KBM-7 (cell line): ENCODE measurements around the gene BRMS1.
"Not testable (repeated sequence)": the region's sequence is repeated elsewhere in the genome, so short reads cannot be mapped to it uniquely, and the experiment has no call there.

ENCODE experiments used
- DNase-seq: peaks from one replicate; pipeline ENCODE4 v3.0.0-alpha.2; 2015
- in situ Hi-C: fragments of 300-500 bp; cut with MboI; formaldehyde crosslinking; loops from 2 replicates; pipeline ENCODE4 v1.14.3; 2020; ENCODE audit warnings: low sequenced_read_pairs, low pct_unique_long_range_greater_than_20kb, mixed read lengths

BRMS1 gene

DNA sequence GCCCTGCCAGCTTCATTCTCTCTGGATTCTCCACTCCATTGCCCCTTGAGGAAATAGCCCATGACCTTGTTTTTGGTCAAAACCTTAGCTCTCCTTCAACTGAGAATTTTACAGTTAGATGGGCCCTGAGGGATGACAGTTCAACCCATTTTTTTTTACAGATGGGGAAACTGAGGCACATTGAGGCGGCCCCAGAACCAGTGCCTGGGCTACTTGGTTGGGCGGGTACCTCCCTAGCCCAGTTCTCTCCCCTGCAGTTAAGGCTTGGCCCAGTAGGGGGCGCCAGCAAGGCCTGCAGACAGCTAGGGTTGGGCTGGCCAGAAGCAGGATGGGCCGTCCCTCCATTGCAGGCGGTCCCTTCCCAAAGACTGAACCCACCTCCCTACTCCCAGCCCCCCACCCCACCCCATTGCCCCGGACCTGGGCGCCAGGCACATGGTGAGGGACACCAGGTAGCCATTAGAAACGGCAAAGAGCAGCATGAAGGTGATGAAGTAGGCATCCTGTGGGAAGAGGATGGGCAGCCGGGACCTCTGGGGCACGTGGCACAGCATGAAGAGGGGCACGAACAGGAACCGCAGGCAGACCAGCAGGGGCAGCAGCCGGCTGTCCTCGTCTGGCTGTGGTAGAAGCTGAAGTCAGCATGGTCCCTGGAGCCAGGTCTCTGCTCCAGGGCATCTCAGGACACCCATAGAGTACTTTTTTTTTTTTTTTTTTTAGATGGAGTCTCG is 19.1 kb upstream of the BRMS1 start:
- in situ Hi-C loops: no loop called here
- peak; percentile 77 for DNase-seq

- in situ Hi-C loops: no loop called here
- no peak for DNase-seq
Observed at GRCh38 chr11:66363187-66363601, 18.3 kb upstream of the BRMS1 start.

DNA sequence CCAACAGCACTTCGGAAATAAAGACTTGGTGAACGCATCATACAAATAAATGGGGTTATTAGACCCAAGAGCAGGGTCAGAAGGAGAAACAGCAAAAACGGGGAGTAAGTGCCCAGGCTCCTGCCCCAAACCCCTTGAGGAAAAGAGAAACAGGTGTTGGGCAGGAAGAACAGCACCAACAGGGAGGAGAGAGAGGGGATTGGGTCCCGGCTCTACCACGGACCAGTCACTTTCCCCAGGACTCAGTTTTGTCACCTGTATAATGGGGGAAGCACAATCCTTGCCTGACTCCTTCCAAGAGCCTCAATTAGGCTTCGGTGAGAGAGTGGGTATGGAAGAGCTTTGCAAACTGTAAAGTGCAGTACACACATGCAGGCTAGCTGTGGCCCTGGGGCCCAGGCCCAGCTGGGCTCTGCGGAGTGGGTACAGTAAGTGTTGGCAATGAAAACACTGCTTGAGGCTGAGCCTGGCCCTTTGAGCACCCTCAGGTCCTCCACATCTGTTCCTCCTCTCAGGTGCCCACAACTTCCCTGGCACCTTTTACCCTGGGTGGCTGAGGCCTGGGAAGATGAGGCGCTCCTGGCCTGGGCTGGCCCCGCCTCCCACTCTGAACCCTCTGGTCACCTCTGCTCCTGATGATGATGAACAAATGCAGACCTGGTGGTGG is 17.7 kb upstream of the BRMS1 start:
- in situ Hi-C loops: no loop called here
- DNase-seq: no peak

- in situ Hi-C loops: no loop called here
- no peak for DNase-seq
Observed at GRCh38 chr11:66361502-66361941, 16.6 kb upstream of the BRMS1 start.

GRCh38 chr11:66360406-66361073 is 15.6 kb upstream of the BRMS1 start:
- in situ Hi-C loops: no loop called here
- DNase-seq: no peak

GRCh38 chr11:66359662-66360087 is 14.8 kb upstream of the BRMS1 start:
- in situ Hi-C loops: no loop called here
- DNase-seq: no peak

DNA sequence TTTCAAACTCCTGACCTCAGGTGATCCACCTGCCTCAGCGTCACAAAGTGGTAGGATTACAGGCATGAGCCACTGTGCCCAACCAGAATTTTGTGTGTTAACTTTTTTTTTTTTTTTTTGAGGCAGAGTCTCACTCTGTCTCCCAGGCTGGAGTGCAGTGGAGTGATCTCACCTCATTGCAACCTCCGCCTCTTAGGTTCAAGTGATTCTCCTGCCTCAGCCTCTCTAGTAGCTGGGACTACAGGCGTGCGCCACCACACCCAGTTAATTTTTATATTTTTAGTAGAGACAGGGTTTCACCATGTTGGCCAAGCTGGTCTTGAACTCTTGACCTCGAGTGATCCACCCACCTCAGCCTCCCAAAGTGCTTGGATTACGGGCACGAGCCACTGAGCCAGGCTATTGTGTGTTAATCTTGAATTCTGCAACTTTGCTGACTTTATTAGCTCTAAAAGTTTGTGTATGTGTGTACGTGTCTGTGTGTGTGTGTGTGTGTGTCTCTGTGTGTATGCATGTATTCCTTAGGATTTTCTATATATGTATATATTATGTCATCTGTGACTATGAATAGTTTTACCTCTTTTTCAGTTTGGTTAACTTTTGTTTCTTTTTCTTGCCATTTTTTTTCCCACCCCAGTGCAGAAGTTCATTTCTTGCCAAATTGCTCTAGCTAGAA is 5.8 kb upstream of the BRMS1 start:
- DNase-seq, in situ Hi-C loops: not testable (repeated sequence)

DNA sequence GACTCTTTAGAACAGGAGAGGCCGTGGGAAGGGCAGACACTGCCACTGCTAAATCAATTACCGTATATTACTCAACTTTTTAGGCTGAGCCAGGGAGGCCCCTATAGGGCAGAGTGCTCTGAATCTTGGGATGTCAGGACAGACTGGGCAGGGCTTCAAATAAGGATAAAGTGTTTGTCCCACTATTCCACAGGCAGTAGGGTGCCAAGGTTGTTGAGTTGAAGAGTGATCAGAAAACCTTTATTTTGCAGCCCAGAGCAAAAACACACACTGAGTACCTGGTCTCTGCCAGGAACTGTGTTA is 4.1 kb upstream of the BRMS1 start:
- in situ Hi-C loops: no loop called here
- no peak for DNase-seq

GRCh38 chr11:66347425-66348276 is 2.7 kb upstream of the BRMS1 start, which contains the start of gene B4GAT1:
Gene B4GAT1, minus strand, starts transcription at chr11:66347629. Its CDS starts 84 bp downstream, at chr11:66347545.
- peak; percentile 96 for DNase-seq
- in situ Hi-C loops: no loop called here

DNA sequence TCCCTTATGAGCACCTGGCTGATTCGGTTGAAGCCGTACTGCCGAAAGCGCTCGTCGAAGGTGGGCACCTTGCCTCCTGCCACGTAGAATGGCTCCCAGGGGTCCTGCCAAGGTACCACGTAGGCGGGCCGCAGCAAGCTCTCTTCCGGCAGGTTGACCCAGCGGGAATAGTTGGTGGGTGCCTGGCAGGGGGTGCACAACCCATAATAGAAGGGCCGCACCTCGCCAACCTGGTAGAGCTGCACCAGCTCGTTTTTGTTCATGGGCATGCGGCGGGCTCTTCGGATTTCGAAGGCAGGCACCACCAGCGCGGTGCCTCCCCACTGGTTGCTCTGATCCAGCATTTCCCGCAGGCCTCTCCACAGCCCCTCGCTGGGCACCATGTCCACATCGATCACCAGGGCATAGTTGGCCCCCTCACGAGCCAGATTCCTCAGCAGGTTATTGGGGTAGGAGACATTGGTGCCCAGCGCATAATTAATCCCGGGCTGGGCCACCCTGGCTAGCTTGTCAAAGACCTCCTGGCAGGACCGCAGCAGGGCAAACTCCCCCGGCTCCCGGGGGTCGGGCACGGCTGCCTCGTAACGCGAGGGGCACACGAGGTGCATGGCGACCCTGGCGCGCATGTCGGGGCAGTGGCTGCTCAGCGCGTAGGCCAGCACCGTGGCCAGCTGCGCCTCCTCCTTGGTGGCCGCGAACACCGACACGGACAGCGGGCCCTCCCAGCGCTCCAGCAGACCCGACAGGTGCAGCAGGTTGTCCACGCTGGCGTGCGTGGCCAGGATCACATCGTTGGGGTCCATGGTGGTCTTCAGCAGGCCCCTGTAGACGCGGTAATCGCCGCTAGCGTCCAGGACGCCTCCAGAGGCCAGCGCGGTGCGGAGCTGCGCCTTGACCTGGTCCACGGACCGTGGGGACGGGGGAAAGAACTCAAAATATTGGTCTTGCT is 1.8 kb upstream of the BRMS1 start:
- in situ Hi-C loops: no loop called here
- no peak for DNase-seq

- DNase-seq: no peak
- in situ Hi-C loops: no loop called here
Observed at GRCh38 chr11:66345316-66345649, 379 bp upstream of the BRMS1 start.

DNA sequence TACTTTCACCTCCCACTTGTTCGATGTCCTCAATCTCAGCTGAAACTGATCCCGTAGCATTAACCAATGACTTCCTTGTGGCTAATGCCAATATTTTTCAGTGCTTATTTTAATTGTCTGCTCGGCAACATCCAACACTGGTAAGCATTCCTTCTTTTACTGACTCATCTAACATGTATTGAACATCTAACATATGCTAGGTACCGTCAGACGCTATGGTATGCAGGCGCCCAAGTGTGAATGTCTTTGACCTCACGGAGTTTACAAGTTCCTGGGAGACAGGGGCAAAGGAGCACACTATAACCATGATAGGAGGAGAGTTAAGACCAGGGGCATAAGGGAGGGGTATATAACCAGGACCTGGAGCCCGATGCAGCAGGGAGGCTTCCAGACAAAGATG is 1.7 kb downstream of the BRMS1 start:
- DNase-seq: no peak
- in situ Hi-C loops: no loop called here

GRCh38 chr11:66341502-66342126 is 3.3 kb downstream of the BRMS1 start:
- in situ Hi-C loops: no loop called here
- DNase-seq: no peak

- in situ Hi-C loops: no loop called here
- DNase-seq: no peak
Observed at GRCh38 chr11:66340596-66341501, 4.1 kb downstream of the BRMS1 start.

- DNase-seq: no peak
Observed at GRCh38 chr11:66339686-66340483, 5.0 kb downstream of the BRMS1 start.

GRCh38 chr11:66339162-66339675 is 5.7 kb downstream of the BRMS1 start:
- in situ Hi-C loops: no loop called here
- DNase-seq: no peak

More at GRCh38 chr11:66339686-66340483, 5.0 kb downstream of the BRMS1 start:
- in situ Hi-C loops: no loop called here
